GM19468 (cell line): ENCODE data around the gene HS3ST4.

Experiments used
- ATAC-seq: cut with Tn5 transposase; IDR thresholded peaks from one replicate; pipeline ENCODE4 v1.9.1; 2021; ENCODE audit warnings: mild to moderate bottlenecking, moderate library complexity, moderate number of reproducible peaks; ENCODE audit not compliant: unreplicated experiment; ENCODE audit errors: extremely low read depth

HS3ST4 gene

GRCh38 chr16:25691519-25692091 lies at the start of gene HS3ST4:
TSS of gene HS3ST4 (plus strand) at chr16:25691959.
- no peak for ATAC-seq

DNA sequence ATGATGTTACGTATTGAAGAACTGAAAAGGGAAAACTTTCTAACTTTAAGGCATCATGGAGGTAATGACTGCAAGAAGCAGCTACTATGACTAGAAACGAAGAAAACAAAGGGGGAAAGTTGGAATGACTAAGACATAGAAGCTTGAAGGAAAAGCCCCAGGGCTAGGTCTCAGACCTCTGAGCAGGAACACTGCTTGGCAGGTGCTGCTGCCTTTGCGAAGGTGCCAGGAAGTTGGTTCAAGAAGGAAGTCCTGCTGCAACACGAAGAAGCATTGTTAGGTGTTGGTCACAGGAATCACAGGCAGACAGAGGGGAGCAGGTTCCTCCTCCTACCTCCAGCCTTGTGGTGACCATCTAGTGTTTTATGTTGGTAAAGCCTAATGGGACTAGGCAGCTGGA lies 48.1 kb upstream of the HS3ST4 start:
- no peak for ATAC-seq

DNA sequence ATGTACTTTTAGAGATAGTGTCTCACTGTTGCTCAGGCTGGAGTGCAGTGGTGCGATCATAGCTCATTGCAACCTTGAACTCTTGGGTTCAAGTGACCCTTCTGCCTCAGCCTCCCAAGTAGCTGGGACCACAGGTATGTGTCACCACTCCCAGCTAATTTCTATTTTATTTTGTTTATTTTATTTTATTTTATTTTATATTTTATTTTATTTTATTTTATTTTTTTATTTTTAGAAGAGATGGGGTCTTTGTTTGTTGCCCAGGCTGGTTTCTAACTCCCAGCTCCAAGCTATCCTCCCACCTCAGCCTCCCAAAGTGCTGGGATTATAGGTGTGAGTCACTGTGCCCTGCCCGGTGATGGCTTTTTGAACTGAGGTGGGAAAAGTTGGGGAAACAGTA lies 35.1 kb upstream of the HS3ST4 start:
- no peak for ATAC-seq

- no peak for ATAC-seq
Measured at GRCh38 chr16:25676820-25677219, 14.9 kb upstream of the HS3ST4 start.

GRCh38 chr16:25679511-25679910 lies 12.2 kb upstream of the HS3ST4 start:
- no peak for ATAC-seq

GRCh38 chr16:25689137-25689836 lies 2.5 kb upstream of the HS3ST4 start:
- ATAC-seq, result no peak

- no peak for ATAC-seq
Measured at GRCh38 chr16:25690552-25691143, 1.1 kb upstream of the HS3ST4 start.

DNA sequence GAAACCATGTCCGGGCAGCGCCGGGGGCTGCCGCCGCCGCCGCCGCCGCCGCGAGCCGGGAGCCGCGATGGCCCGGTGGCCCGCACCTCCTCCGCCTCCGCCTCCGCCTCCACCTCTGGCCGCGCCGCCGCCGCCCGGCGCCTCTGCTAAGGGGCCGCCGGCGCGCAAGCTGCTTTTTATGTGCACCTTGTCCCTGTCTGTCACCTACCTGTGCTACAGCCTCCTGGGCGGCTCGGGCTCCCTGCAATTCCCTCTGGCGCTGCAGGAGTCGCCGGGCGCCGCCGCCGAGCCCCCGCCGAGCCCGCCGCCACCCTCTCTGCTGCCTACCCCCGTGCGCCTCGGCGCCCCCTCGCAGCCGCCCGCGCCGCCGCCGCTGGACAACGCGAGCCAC lies 587 bp downstream of the HS3ST4 start:
- no peak for ATAC-seq

DNA sequence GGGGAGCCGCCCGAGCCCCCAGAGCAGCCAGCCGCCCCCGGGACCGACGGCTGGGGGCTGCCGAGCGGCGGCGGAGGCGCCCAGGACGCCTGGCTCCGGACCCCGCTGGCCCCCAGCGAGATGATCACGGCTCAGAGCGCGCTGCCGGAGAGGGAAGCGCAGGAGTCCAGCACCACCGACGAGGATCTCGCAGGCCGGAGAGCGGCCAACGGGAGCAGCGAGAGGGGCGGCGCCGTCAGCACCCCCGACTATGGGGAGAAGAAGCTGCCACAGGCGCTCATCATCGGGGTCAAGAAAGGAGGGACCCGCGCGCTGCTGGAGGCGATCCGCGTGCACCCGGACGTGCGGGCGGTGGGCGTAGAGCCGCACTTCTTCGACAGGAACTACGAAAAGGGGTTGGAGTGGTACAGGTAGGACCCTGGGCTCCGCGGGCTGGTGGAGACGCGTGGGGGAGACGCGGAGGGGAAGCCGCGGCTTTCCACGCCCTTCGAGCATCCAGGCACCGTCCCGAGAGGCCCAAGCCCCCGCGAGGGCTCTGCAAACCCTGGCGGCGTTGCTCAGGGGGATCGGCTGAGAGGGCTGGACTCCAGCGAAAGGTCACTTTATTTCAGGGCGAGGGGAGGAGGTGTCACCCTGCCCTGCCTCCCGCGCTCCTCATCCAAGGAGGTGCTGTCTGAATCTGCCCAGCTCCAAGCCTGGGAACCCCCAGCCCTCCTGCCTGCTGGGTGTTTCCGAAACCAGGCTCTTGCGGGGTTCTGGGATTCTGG lies 1.2 kb downstream of the HS3ST4 start:
- no peak for ATAC-seq

DNA sequence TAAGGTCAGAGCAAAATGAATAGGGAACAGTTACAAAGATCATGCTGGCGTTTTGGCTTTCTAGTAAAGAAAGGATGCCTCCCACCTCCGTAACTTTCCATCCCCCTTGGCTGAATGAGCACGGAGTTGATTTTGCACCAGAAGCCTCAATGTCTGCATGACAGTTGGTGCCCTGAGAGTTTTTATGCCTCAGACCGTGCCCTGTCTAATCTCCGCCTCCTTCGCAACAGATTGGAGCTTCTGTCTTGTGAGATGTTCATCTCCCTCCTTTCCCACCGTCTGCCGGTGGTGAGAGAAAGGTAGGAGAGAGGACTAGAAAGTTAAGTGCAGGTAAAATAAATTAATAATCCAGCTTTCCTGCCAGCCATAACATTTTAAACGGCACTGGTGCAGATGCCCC lies 1.9 kb downstream of the HS3ST4 start:
- no peak for ATAC-seq

- no peak for ATAC-seq
Measured at GRCh38 chr16:25699069-25699468, 7.3 kb downstream of the HS3ST4 start.

DNA sequence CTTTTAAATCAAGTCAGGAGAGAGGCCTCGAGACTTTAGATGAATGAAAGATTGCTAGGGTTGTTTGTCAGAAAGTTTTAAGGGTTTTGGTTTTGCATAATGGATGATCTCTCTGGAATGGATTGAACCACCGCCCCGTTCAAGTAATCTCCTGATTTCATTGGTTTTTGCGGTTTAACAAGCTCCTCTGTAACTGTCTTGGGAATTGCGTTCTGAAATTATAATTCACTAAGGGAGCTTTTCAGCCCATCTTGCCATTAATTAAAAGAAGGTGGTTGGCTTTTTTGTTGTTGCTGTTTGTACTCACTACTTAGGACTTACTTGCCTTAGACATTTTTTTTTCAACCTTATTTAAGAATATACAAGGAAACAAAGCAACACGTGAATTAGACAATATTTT lies 8.8 kb downstream of the HS3ST4 start:
- no peak for ATAC-seq

GRCh38 chr16:25707553-25707952 lies 15.8 kb downstream of the HS3ST4 start:
- no peak for ATAC-seq

DNA sequence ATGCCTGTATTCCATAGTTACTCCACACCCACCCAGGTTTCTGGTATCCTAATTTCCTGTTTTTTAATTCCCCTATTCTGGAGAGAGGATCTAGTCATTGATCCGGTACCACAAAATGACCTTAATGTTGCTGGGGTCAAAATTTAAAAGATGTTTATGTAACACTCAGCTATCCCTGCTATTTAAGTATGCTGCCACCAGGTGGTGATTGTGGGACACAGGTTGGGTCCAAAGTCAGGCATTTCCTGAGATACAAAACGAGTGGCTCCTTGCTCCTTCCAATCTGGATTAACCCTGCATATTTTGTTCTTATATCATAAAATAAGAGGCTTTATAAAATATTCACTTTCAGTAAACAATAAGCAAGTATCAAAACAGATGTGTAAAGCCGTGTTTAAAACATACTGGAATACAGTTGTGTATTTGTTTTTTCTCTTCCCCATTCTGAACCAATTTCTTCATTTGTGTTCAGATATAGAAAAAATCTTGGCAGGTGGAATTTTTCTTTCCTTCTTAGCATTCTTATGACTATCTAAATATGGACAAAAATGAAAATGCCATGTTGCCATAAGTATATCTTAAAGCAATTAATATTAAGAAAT lies 16.3 kb downstream of the HS3ST4 start:
- no peak for ATAC-seq

DNA sequence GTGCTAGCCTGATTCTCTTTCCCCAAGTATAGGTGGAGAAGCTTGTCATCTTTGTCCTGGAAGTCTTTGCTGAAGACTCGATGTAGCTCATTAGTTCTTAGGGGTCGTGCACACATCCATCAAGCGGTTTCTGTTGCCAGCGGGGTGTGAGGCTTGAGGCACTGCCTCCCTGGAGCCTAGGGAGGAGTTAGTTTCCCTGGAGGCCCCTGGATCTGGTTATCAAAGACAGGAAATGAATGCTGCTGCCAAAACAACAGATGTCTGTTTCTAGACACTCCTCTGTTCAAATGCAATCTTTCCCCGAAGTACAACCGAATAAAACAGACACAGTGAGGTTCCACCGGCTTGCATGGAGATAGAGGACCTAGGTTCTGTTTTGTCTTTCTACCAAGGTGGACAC lies 17.5 kb downstream of the HS3ST4 start:
- ATAC-seq, result no peak

DNA sequence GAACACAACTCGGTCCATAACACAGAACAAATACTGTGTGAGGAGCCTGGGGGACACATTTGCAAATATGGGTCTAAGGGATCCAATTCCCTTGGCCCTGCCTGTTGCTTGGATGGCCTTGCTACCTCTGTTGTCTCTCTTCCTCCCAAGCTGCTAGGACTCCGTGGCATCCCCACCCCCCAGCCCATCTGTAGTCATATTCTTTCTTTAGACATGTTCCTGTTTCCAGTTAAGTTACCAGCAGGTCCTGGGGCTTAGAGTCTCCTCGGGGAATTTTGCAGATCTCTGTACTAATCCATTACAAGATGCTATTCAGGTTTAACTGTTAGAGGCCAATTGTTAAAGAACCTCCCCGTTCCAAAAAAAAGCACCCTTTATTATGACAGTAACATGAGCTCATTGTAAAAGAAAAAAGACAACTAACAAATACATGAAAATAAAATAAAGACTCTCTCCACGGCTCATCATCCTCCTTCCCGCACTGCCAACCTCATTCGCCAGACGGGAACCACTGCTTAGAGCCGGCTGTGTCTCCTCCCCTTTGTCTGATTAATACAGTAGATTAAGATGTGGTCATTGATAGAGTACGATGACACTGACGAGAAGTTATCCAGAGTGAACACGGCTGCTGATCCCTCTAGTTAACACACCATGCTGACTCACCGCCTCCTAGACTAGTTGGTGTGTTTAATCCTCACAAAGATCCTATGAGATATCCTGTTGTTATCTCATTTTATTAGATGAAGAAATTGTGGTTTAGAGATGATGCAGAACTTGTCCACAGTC lies 22.2 kb downstream of the HS3ST4 start:
- ATAC-seq, result no peak

- ATAC-seq, result no peak
Measured at GRCh38 chr16:25716186-25716585, 24.4 kb downstream of the HS3ST4 start.

DNA sequence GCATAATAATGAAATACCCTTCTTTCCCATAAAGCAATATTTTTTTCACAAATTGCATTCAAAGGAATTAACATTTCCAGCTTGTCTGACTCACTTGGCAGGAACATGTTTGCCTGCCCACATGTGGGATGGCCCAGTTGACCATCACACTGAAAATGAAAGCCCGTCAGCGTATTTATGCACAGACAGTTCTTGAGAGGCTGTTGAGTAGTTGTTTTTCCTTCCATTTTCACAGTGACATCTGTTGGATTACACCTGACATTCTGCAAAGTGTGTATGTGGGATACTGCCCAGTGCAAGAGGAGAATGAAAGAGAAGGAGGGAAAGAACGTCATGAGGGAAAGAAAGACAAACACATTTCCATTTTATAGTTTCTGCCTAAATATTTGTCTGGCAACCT lies 29.7 kb downstream of the HS3ST4 start:
- ATAC-seq, result no peak

DNA sequence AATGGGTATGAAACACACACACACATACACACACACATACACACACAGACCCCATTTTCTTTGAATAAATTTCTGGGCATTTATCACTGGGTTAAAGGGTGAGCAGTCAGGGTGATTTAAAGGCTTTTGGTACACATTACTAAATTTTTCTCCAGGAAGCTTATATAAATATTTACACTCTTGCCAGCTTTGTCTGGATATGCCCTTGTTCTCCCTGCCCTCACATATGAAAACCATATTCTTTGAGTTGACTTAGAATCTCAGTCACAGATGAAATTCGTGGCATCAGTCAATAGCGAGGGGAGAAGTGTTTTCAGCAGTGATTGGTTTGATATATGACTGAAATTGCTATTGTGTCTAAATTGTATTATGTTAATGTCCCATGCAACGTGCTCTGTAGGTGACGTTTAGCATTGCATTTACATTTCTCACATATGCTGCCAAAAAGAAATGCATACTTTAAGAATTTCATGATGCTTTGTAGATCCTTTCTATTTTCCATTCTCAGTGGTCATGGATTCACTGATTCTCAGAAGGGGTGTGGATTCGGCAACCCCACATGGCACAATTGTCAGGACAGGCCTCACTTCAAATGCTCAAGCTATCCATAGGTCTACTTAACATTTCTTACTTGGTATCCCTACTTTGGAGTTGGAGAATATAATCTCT lies 34.8 kb downstream of the HS3ST4 start:
- ATAC-seq, result no peak
